Gastrocnemius medialis (tissue), 4 donors: ENCODE data around the gene RIOX2. TPM values are rescaled to one million over a fixed set of nuclear protein-coding genes. Genes with fewer than 3 reads are reported as not detected.

Experiments
- ATAC-seq, 2 donors: fragments of 150-250 bp; one replicate each; pipeline ENCODE4 v1.9.1; 2016
- DNase-seq, 2 donors: peaks; one replicate each; pipeline ENCODE4 v3.0.0-alpha.2; 2019
- H3K27ac ChIP-seq, 4 donors: fragments of 200-600 bp; sonication (generic); 1 replicate in 1 of 4; 2 replicates in 3 of 4; pipeline ENCODE4 v1.5.1; 2016 to 2018; ENCODE audit warnings: mild to moderate bottlenecking in 2 of 4, moderate library complexity in 1 of 4
- H3K27me3 ChIP-seq, 3 donors: fragments of 200-600 bp; sonication (generic) in 2 of 3; 1 replicate in 1 of 3; 2 replicates in 2 of 3; pipeline versions ENCODE4 v1.5.1 to v1.6.0; 2016 to 2019; ENCODE audit warnings: mild to moderate bottlenecking in 1 of 3, moderate library complexity in 1 of 3
- H3K36me3 ChIP-seq, 2 donors: fragments of 200-600 bp; sonication (generic) in 1 of 2; one replicate each; pipeline ENCODE4 v1.5.1; 2017 to 2018
- H3K4me1 ChIP-seq, 2 donors: fragments of 200-600 bp; sonication (generic) in 1 of 2; one replicate each; pipeline ENCODE4 v1.5.1; 2016 to 2017; ENCODE audit warnings: mild to moderate bottlenecking in 2 of 2
- H3K4me3 ChIP-seq, 4 donors: fragments of 200-600 bp; sonication (generic) in 3 of 4; 1 replicate in 1 of 4; 2 replicates in 3 of 4; pipeline ENCODE4 v1.5.1; 2016 to 2019; ENCODE audit warnings: mild to moderate bottlenecking in 2 of 4
- H3K9me3 ChIP-seq, 3 donors: fragments of 200-600 bp; sonication (generic) in 2 of 3; 1 replicate in 1 of 3; 2 replicates in 2 of 3; pipeline ENCODE4 v1.5.1; 2016 to 2019
- POLR2A ChIP-seq, 2 donors: fragments of 450-650 bp; IDR thresholded peaks; one replicate each; pipeline ENCODE4 v1.6.1; 2017; ENCODE audit warnings: antibody characterized with exemption in 2 of 2, mild to moderate bottlenecking in 2 of 2, moderate library complexity in 2 of 2
- in situ Hi-C, 4 donors: fragments of 200-750 bp; cut with MboI; loops; one replicate each; pipeline versions ENCODE4 v1.15.0 to v1.8.0; 2017; ENCODE audit warnings: low sequenced_read_pairs in 4 of 4
- intact Hi-C: fragments of 100-400 bp; cut with DNase I; formaldehyde crosslinking; loops from one replicate; pipeline ENCODE4 v1.15.1; 2023; ENCODE audit warnings: low total_unique reads
- total RNA-seq, 4 donors: library from RNA; depleted of rRNA; stranded (reverse); fragments of >200 nt; gene quantifications; one replicate each; pipeline versions ENCODE4 v1.1.0 to v1.2.3, GENCODE V29; 2016
- TF ChIP-seq, protein P1 (sequence below), 5 experiments: fragments of 450-650 bp in 3 of 5; fragments of 200-600 bp in 2 of 5; sonication (generic) in 2 of 5; IDR thresholded peaks in 4 of 5; conservative IDR thresholded peaks in 1 of 5; 1 replicate in 4 of 5; 2 replicates in 1 of 5; pipeline ENCODE4 v1.5.1; 2016 to 2019; ENCODE audit warnings: antibody characterized with exemption in 5 of 5, mild to moderate bottlenecking in 3 of 5, moderate library complexity in 3 of 5

The RIOX2 gene
- total RNA-seq, 4 donors from 2014 or later = 27.4 to 57.3 (median 49.6) TPM

GRCh38 chr3:97969541-97969940, 2.7 kb downstream of the RIOX2 start:
- intact Hi-C loops = no loop called here
- Histone ChIP-seq H3K4me3 (no peak overlapping the region), H3K27ac (peak overlapping the region; percentile 91 to 99 (median 96)), H3K4me1 (peaks cover 21 to 28% of the 10 kb centered on the region in 2 donors), H3K36me3 (no peaks in the 10 kb centered on the region), H3K9me3 (no peaks in the 10 kb centered on the region), H3K27me3 (no peaks in the 10 kb centered on the region)
- ATAC-seq (no peak), DNase-seq (no peak)
- in situ Hi-C loops = no loop called here
- TF ChIP-seq, protein P1, sequence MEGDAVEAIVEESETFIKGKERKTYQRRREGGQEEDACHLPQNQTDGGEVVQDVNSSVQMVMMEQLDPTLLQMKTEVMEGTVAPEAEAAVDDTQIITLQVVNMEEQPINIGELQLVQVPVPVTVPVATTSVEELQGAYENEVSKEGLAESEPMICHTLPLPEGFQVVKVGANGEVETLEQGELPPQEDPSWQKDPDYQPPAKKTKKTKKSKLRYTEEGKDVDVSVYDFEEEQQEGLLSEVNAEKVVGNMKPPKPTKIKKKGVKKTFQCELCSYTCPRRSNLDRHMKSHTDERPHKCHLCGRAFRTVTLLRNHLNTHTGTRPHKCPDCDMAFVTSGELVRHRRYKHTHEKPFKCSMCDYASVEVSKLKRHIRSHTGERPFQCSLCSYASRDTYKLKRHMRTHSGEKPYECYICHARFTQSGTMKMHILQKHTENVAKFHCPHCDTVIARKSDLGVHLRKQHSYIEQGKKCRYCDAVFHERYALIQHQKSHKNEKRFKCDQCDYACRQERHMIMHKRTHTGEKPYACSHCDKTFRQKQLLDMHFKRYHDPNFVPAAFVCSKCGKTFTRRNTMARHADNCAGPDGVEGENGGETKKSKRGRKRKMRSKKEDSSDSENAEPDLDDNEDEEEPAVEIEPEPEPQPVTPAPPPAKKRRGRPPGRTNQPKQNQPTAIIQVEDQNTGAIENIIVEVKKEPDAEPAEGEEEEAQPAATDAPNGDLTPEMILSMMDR (IDR thresholded peaks at IDR 0.05 in 4 of 5, conservative IDR thresholded peaks at IDR 0.05 in 1 of 5) = no peak
- TF ChIP-seq POLR2A (IDR thresholded peaks at IDR 0.05) = no peak

- TF ChIP-seq, protein P1 (IDR thresholded peaks at IDR 0.05 in 4 of 5, conservative IDR thresholded peaks at IDR 0.05 in 1 of 5) = no peak
- TF ChIP-seq POLR2A (IDR thresholded peaks at IDR 0.05) = no peak
- ATAC-seq (no peak), DNase-seq (no peak)
- in situ Hi-C loops (no loop called here), intact Hi-C loops (no loop called here)
- H3K4me1 ChIP-seq = peaks cover 28 to 37% of the 10 kb centered on the region in 2 donors
- no peak overlapping the region for H3K27ac ChIP-seq
- H3K36me3 ChIP-seq = no peaks in the 10 kb centered on the region
- no peak overlapping the region for H3K4me3 ChIP-seq
- no peaks in the 10 kb centered on the region for H3K27me3 ChIP-seq
- no peaks in the 10 kb centered on the region for H3K9me3 ChIP-seq
These were observed 3.9 kb downstream of the RIOX2 start for GRCh38 chr3:97968376-97968775.

DNA sequence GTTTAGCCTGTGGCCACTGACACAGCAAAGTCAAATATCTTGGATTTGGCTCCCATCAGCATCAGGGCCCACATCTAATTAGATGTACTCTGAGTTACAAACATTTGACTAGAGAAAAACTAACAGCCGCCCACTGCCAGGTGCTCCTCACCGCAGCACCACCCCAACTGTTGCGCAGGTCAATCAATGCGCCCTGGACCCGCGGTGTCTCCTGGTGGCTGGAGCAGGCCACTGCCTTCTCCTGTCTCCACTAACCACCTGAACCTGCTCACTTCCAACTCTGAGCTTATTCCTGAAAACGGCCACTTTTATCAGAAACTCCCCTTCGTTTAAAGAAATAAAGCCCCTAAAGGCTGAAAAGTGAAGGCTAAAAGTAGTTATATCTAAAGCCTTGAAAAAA, 4.3 kb downstream of the RIOX2 start:
- H3K27ac ChIP-seq = peak overlapping the region in 1 of 4 donors; percentile 6
- H3K9me3 ChIP-seq = no peaks in the 10 kb centered on the region
- H3K4me3 ChIP-seq = no peak overlapping the region
- H3K27me3 ChIP-seq = no peaks in the 10 kb centered on the region
- no peak for ATAC-seq
- H3K4me1 ChIP-seq = peaks cover 32 to 39% of the 10 kb centered on the region in 2 donors
- intact Hi-C loops = no loop called here
- in situ Hi-C loops = no loop called here
- DNase-seq = no peak
- no peaks in the 10 kb centered on the region for H3K36me3 ChIP-seq
- TF ChIP-seq POLR2A (IDR thresholded peaks at IDR 0.05) = no peak
- TF ChIP-seq, protein P1 (IDR thresholded peaks at IDR 0.05 in 4 of 5, conservative IDR thresholded peaks at IDR 0.05 in 1 of 5) = no peak

- TF ChIP-seq, protein P1 (IDR thresholded peaks at IDR 0.05 in 4 of 5, conservative IDR thresholded peaks at IDR 0.05 in 1 of 5) = no peak
- no peak for TF ChIP-seq POLR2A (IDR thresholded peaks at IDR 0.05)
- no peak for ATAC-seq
- Histone ChIP-seq H3K27me3 (no peaks in the 10 kb centered on the region), H3K4me1 (peaks cover 46 to 51% of the 10 kb centered on the region in 2 donors), H3K9me3 (no peaks in the 10 kb centered on the region), H3K36me3 (peaks cover 0 to 20% of the 10 kb centered on the region in 2 donors), H3K4me3 (no peak overlapping the region), H3K27ac (peak overlapping the region in 3 of 4 donors; percentile 14 to 35 (median 21))
- in situ Hi-C loops (no loop called here), intact Hi-C loops (no loop called here)
- DNase-seq = no peak
These were observed 11.1 kb downstream of the RIOX2 start for GRCh38 chr3:97960993-97961766.
